GM12864 (cell line): ENCODE results near the gene FAM161B.
"Not testable (repeated sequence)": the region's sequence is repeated elsewhere in the genome, so short reads cannot be mapped to it uniquely, and the experiment has no call there.

Experiments
- DNase-seq: peaks from one replicate; pipeline ENCODE4 v3.0.0-alpha.2; 2011; ENCODE audit warnings: low read depth
- H3K4me3 ChIP-seq: 2 replicates; pipeline ENCODE4 v1.5.1; 2011; ENCODE audit warnings: mild to moderate bottlenecking, low read depth, low read length, control low read depth
- CTCF ChIP-seq: IDR thresholded peaks from 2 replicates; pipeline ENCODE4 v1.5.1; 2011; ENCODE audit warnings: low read depth, mild to moderate bottlenecking, moderate library complexity, low read length, control low read depth, inconsistent platforms; ENCODE audit errors: missing control alignments

Gene FAM161B

DNA sequence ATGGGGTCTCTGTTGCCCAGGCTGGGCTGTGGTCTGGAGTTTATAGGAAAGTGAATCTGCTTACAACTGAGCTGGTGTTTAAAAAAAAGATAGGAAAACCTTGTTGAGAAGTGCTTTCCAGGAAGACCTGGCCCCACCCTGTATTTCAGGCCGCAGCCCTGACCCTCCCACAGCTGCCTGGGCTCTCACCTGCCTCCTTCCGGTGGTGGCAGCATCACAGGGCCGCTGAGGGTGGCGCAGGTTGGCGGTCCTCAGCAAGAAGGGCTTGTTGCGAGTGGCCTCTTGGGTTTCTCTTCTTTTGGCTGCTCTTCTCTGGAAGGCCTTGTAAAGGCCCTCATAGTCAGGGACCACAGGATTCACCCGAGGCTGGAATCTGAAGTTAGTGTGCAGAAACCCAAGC, 7.7 kb downstream of the FAM161B start:
- DNase-seq, result no peak
- TF ChIP-seq CTCF, result no peak
- no peak overlapping the region for H3K4me3 ChIP-seq

DNA sequence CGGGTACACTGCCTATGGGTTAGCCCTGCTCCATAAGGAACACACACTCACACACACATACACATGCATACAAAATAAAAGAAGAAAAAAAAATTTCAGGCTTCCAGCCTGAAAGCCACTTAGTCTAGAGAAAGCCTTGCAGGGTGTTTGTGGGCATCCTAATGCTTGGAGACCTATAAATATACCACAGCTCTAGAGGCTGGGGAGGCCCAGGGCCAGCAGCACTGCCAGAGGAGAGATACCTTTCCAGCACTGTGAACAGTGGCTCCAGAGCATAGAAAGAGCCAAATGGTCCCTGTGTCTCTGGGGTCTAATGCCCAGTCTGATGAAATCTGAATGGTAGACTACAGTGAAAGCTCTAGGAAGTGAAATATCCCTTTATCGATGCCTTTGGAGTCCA, 12.9 kb downstream of the FAM161B start:
- DNase-seq, result no peak
- TF ChIP-seq CTCF, result no peak
- H3K4me3 ChIP-seq, result no peak overlapping the region

GRCh38 chr14:73936548-73936947, 13.3 kb downstream of the FAM161B start:
- TF ChIP-seq CTCF, result no peak
- DNase-seq, result no peak

GRCh38 chr14:73935666-73936065, 14.2 kb downstream of the FAM161B start:
- H3K4me3 ChIP-seq, result no peak overlapping the region
- no peak for TF ChIP-seq CTCF
- DNase-seq, result no peak

More at GRCh38 chr14:73936548-73936947, 13.3 kb downstream of the FAM161B start:
- no peak overlapping the region for H3K4me3 ChIP-seq

GRCh38 chr14:73924337-73924736, 25.6 kb downstream of the FAM161B start:
- no peak overlapping the region for H3K4me3 ChIP-seq
- no peak for DNase-seq
- TF ChIP-seq CTCF, result no peak

- H3K4me3 ChIP-seq, DNase-seq: not testable (repeated sequence)
Measured at GRCh38 chr14:73919457-73919856, 30.4 kb downstream of the FAM161B start.

- H3K4me3 ChIP-seq, result no peak overlapping the region
- no peak for TF ChIP-seq CTCF
- DNase-seq, result no peak
Measured at GRCh38 chr14:73916324-73916723, 33.6 kb downstream of the FAM161B start.

- no peak overlapping the region for H3K4me3 ChIP-seq
- TF ChIP-seq CTCF, result no peak
- DNase-seq, result no peak
Measured at GRCh38 chr14:73913256-73913655, 36.6 kb downstream of the FAM161B start.
